SH-SY5Y (cell line): ENCODE results near the gene PANK3.

ENCODE experiments used
- GATA2 ChIP-seq: IDR thresholded peaks from 2 replicates; pipeline ENCODE4 v1.6.1; 2011; ENCODE audit warnings: mild to moderate bottlenecking, low read depth, low read length
- GATA3 ChIP-seq: IDR thresholded peaks from 2 replicates; pipeline ENCODE4 v1.6.1; 2011; ENCODE audit warnings: low read depth, mild to moderate bottlenecking, low read length, moderate library complexity

GRCh38 chr5:168585119-168585856 lies 6.1 kb upstream of the PANK3 start:
- TF ChIP-seq GATA2 (no peak; the same call in 1 of the 2 replicates), GATA3 (no peak)
